NCI-H2196 treated with DMSO at 0.1 percent for 48 hours (cell line): ENCODE measurements around the gene GPR18.
"Not testable (repeated sequence)": the region's sequence is repeated elsewhere in the genome, so short reads cannot be mapped to it uniquely, and the experiment has no call there.

Experiments
- DNase-seq: peaks from one replicate; lab custom pipeline; 2025; ENCODE audit not compliant: unreplicated experiment; lab: John Stamatoyannopoulos, UW

GPR18 gene

DNA sequence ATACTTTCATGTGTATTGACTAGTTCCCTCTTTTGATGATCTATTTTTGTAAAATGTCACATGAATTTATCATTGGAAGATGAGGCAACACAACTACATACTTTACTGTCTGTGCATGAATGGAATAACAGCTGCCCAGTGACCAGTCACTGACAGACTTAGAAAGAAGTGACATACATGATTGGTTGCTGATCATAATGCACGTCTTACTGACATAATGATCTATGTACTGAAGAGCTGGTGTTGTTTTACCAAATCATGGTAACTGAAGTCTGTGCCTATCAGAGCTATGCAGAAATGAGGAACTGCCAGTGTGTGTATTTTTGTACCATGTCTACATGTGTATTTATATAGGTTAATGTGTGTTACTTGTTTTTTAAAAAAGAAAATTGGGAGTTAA is 26.5 kb downstream of the GPR18 start:
- no peak for DNase-seq

GRCh38 chr13:99230991-99231390 is 27.2 kb downstream of the GPR18 start:
- no peak for DNase-seq

DNA sequence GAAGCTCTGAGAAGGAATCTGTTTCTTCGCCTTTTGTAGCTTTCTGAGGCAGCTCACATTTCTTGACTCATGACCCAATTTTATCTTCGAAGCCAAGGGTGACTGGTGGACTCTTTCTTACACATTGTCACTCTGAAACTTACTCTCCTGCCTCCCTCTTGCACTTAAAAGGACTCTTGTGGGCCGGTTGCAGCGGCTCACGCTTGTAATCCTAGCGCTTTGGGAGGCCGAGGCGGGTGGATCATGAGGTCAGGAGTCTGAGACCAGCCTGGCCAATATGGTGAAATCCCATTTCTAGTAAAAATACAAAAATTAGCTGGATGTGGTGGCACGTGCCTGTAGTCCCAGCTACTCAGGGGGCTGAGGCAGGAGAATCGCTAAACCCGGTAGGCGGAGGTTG is 27.6 kb downstream of the GPR18 start:
- DNase-seq = not testable (repeated sequence)

DNA sequence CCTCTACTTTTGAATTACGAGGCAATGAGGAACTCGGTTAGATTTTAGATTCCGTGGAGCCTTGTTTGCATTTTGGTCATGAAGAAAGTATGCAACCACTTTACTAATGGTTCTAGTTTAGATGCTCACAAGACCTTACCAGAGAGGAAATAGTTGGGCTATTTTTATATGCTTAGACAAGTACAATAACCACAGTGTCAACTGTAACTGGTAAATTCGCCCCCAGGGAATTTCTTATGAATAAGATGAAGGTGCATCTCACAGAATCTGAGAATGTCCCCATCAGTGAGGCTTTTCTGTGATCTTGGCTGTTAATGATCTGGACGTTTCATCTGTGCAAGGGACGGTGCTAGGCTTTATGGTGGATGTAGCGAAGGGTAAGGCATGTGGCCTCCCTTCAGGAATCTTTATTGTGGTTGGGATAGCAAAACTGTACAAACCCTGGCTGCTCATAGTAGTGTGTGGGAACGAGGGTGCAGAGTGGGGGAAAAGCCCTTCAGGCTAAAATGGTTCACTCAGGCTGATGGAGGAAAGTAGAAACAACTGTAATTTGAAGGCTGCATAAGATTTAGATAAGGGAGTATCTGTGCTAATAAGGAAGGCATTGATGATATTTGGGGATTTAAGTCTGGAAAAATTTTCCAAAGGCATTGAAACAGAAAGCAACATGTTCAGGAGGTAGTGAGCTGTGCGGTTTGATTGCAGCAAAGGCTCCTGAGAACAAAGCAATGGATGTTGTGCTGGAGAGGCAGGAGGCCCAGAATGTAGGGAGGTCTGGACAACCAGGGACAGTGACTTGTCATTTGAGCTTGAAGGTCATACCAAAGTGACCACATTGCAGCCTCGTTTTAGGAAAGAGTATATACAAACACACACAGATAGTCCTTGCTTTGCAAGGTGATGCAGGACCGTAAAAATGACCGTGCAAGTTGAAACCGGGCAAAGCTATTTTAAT is 29.2 kb downstream of the GPR18 start:
- no peak for DNase-seq

DNA sequence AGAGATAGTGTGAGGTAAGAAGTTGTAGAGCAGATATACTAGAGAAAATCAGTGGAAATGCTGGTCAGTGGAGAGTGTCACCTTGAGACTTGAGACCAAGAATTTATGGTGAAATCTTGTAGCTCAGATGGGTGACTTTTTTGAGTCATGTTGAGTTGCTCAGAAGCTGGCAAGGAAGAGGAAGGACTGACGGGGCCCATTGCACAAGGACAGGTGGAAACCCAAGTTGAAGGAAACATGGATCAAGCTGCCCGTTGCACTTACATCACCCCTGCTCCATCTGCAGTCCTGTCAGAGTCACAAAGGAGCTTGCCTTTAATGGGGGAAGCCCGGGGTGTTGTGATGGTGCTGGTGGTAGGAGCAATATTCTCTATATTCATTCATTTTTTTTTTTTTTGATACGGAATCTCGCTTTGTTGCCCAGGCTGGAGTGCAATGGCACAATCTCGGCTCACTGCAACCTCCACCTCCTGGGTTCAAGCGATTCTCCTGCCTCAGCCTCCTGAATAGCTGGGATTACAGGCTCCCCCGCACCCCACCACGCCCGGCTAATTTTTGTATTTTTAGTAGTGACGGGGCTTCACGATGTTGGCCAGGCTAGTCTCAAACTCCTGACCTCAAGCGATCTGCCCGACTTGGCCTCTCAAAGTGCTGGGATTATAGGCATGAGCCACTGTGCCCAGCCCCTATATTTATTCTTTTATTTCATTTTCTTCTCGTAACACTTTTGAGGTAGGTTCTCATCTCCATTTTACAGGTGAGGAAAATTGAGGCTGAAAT is 30.1 kb downstream of the GPR18 start:
- DNase-seq = no peak

- DNase-seq = no peak
Observed at GRCh38 chr13:99227331-99227900, 30.8 kb downstream of the GPR18 start.

- no peak for DNase-seq
Observed at GRCh38 chr13:99226513-99226912, 31.7 kb downstream of the GPR18 start.

DNA sequence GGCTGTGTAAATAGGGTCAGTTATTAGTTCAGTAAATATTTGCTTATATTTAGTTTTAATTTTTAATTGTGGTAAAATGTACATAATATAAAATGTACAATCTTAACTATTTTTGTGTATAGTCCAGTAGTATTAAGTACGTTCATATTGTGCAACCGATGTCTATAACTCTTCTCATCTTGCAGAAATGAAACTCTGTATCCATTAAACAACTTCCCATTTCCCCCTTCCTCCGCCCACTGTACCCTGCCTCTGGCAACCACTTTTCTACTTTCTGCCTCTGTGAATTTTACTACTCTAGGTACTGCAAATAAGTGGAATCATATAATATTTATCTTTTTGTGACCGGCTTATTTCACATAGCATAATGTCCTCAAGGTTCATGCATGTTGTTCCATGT is 33.1 kb downstream of the GPR18 start:
- no peak for DNase-seq

DNA sequence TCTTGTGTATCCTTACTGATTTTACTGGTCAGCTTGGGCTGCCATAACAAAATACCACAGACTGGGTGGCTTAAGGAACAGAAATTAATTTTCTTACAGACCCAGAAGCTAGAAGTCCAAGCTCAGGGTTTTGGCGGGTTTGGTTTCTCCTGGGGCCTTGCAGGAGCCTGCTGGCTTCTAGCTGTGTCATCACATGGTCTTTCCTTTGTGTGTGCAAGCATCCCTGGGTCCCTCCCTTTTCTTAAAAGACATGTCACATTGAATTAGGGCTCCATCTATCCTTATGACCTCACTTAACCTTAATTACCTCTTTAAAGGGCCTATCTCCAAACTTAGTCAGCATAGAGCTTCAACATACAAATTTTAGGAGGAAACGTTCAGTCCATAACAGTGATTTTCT is 34.2 kb downstream of the GPR18 start:
- DNase-seq = no peak

GRCh38 chr13:99223587-99223986 is 34.6 kb downstream of the GPR18 start:
- no peak for DNase-seq

GRCh38 chr13:99221567-99222239 is 36.5 kb downstream of the GPR18 start:
- no peak for DNase-seq

GRCh38 chr13:99220199-99220935 is 37.8 kb downstream of the GPR18 start:
- no peak for DNase-seq

GRCh38 chr13:99218969-99219368 is 39.2 kb downstream of the GPR18 start:
- DNase-seq = no peak

DNA sequence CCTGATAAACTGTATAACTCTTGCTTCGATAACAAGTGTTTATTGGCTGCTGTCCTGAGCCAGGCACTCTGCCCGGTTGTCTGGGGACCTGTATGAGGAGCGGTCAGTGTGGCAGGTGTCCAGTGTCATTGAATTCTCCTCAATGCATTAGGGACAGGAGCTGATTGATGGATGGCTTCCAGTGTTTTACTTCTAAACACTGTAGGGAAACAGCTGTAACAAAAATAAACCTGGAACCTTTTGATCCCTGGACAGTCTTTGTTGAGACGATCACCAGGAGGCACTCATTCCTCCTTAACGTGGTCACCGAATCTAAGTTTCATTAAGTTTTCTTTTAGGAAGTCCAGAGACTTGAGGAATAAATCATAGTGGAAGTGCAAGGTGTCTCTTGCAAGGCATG is 39.6 kb downstream of the GPR18 start:
- DNase-seq = no peak

DNA sequence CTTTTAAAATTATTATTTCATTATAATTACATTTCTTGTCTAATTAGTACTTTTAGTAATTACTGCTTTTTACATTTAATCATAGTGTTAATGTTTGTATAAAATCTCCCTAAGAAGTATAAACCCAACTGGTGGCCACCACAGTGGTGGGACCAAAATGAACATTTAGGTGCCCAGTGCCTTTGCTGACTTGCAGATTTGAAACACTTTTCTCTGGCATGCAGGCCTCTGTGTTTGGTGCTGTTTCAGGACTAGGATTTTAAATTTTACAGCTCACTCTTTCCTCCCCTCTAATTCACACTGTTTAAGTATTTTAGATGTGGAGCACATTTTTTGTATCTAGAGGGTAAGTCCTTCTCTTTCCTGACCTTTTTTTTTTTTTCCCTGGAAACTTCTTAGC is 40.1 kb downstream of the GPR18 start:
- DNase-seq = no peak

DNA sequence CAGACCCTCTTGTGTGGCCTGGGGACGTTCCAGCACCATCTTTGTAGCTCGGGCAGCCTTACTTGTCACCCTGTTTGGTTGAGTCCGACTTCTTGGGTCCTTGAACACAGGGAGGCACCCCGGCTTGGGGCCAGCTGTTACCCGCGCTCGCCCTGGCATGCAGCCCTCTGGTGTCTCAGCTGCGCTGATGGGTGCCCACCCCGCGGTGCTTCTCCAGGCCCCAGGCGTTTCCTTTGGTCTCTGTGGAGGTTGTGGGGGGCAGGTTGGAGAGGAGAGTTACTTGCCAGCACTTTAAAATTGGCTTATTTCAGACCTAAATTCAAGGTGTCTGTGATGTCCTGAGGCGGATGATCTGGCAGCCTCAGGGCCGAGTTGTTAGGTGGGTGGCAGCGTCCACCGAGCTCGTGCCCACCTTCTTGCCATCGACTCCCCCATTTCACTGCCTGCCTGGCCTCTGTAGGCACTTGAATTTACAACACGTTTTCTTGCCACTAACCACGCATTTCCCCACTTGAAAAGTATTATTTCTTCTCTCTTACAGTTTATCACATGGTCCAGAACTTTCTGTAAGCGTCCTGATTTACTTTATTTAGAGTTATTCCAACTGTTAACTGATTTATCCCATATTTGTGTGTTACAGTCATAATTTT is 40.6 kb downstream of the GPR18 start:
- DNase-seq = no peak

DNA sequence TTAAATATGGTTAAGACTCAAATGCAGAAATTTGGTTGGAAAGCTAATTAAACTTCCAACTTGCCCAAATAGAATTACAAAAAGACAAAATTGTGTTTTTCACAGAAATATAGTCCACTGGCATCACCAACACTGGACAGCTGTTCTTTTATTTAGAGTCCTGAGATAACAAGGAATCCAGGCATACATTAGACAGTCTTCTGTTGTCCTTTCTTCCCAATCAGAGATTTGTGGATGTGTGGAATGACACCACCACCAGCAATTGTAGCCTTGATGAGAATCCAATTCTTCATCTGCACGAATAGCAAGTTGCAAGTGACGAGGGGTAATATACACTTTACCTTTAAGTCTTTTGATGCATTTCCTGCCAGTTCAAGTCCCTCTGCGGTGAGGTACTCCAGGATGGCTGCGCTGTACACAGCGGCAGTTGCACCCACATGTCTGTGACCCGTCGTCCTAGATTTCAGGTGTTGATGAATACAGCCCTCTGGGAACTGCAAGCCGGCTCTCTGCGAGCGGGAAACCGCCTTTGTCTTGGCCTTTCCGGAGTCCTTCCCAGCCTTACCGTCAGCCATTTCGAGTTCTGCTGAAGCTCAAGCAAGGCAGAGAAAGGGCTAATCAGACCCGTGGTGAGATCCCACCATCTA is 42.9 kb downstream of the GPR18 start:
- DNase-seq = no peak

DNA sequence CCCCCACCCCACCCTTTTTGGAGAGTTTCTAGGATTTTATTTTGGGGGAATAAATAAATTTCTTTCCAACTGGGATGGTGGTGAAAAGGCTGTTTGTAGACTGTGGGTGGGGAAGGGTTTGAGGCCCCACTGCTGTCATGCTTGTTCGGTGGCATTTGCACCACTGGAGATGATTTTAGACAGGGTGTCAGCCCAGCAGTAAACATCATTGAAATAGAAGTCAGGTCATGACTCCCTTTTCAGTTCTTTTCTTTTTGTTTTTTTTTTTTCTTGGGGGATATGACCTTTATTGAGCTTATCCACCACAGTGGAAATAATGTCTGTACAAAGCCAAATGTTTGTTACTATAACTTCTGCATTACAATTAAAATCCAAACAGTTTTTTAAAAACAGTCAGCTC is 43.4 kb downstream of the GPR18 start:
- DNase-seq = no peak

- no peak for DNase-seq
Observed at GRCh38 chr13:99214232-99214631, 43.9 kb downstream of the GPR18 start.
